HepG2 (cell line): ENCODE data around the gene SIGMAR1. TPM values are rescaled to one million over a fixed set of nuclear protein-coding genes. Genes with fewer than 3 reads are reported as not detected.

Experiments used
- ARID4A ChIP-seq: sonication (generic); formaldehyde crosslinking; IDR thresholded peaks from 2 replicates; pipeline ENCODE4 v1.5.0; 2020; ENCODE audit warnings: mild to moderate bottlenecking, missing genetic modification reagents, borderline replicate concordance
- ATF7-NPFF ChIP-seq: sonication (generic); formaldehyde crosslinking; IDR thresholded peaks from 2 replicates; pipeline ENCODE4 v1.8.1; 2023; ENCODE audit warnings: mild to moderate bottlenecking, low read depth, missing genetic modification reagents, moderate library complexity
- E2F5 ChIP-seq: sonication (generic); formaldehyde crosslinking; conservative IDR thresholded peaks from 2 replicates; pipeline ENCODE4 v1.4.0; 2020; ENCODE audit warnings: missing genetic modification reagents
- HMGXB4 ChIP-seq, 2 experiments: sonication (generic) in 1 of 2; formaldehyde crosslinking in 1 of 2; IDR thresholded peaks; 2 replicates each; pipeline versions ENCODE4 v1.4.0 to v1.6.1; 2018 to 2020; ENCODE audit warnings: missing genetic modification reagents in 2 of 2, borderline replicate concordance in 1 of 2, low read depth in 1 of 2, mild to moderate bottlenecking in 1 of 2, missing biosample characterization in 1 of 2
- JARID2 ChIP-seq: sonication (generic); formaldehyde crosslinking; IDR thresholded peaks from 2 replicates; pipeline ENCODE4 v1.8.1; 2023; ENCODE audit warnings: missing genetic modification reagents, inconsistent platforms; ENCODE audit not compliant: insufficient replicate concordance
- MTA1 ChIP-seq: sonication (generic); formaldehyde crosslinking; IDR thresholded peaks from 2 replicates; pipeline ENCODE4 v1.4.0; 2020; ENCODE audit warnings: missing genetic modification reagents, mild to moderate bottlenecking, borderline replicate concordance
- SKI ChIP-seq: fragments of 450-650 bp; IDR thresholded peaks from one replicate; pipeline ENCODE4 v1.6.1; 2018; ENCODE audit warnings: mild to moderate bottlenecking; ENCODE audit not compliant: partially characterized antibody
- SMARCE1 ChIP-seq: fragments of 450-650 bp; IDR thresholded peaks from 2 replicates; pipeline ENCODE4 v1.6.1; 2017; ENCODE audit warnings: borderline replicate concordance
- TEAD3 ChIP-seq: optimal IDR thresholded peaks from 2 replicates; pipeline ENCODE3; 2016; ENCODE audit warnings: borderline replicate concordance
- ZBTB10 ChIP-seq: sonication (generic); formaldehyde crosslinking; IDR thresholded peaks from 2 replicates; pipeline ENCODE4 v1.4.0; 2020; ENCODE audit warnings: missing genetic modification reagents, borderline replicate concordance
- ZFP41 ChIP-seq: sonication (generic); formaldehyde crosslinking; IDR thresholded peaks from 2 replicates; pipeline ENCODE4 v1.4.0; 2020; ENCODE audit warnings: mild to moderate bottlenecking, missing genetic modification reagents, borderline replicate concordance
- ZNF275 ChIP-seq: sonication (generic); formaldehyde crosslinking; IDR thresholded peaks from 2 replicates; pipeline ENCODE4 v1.8.0; 2022; ENCODE audit warnings: missing genetic modification reagents, mild to moderate bottlenecking, inconsistent platforms, borderline replicate concordance
- ZNF530 ChIP-seq: sonication (generic); formaldehyde crosslinking; IDR thresholded peaks from 2 replicates; pipeline ENCODE4 v1.5.0; 2020; ENCODE audit warnings: low read depth, mild to moderate bottlenecking, missing genetic modification reagents
- ZNF550 ChIP-seq: sonication (generic); formaldehyde crosslinking; IDR thresholded peaks from 2 replicates; pipeline ENCODE4 v1.4.0; 2020; ENCODE audit warnings: mild to moderate bottlenecking, missing genetic modification reagents, borderline replicate concordance
- ZNF7 ChIP-seq: IDR thresholded peaks from 2 replicates; pipeline ENCODE4 v1.6.1; 2016; ENCODE audit warnings: missing biosample characterization, missing genetic modification reagents
- ZNF766 ChIP-seq: sonication (generic); formaldehyde crosslinking; IDR thresholded peaks from 2 replicates; pipeline ENCODE4 v1.5.0; 2020; ENCODE audit warnings: missing genetic modification reagents, borderline replicate concordance
- ZNF777 ChIP-seq: sonication (generic); formaldehyde crosslinking; IDR thresholded peaks from 2 replicates; pipeline ENCODE4 v1.4.0; 2020; ENCODE audit warnings: missing genetic modification reagents
- polyA plus RNA-seq, 8 experiments: library from polyadenylated mRNA; depleted of rRNA in 3 of 8; stranded (reverse) in 7 of 8; unstranded in 1 of 8; fragments of >200 nt; fragmentation: Illumina TruSeq in 4 of 8; extraction: Trizol in 4 of 8; gene quantifications; 2 replicates each; pipeline versions ENCODE4 v1.2.1 to v1.2.3, GENCODE V29; 2011 to 2016; ENCODE audit warnings: low read depth in 4 of 8, missing spikeins in 1 of 8, mixed read lengths in 1 of 8; ENCODE audit not compliant: insufficient read depth in 1 of 8
- total RNA-seq, 5 experiments: library from RNA; depleted of rRNA; stranded (reverse); fragments of >200 nt; fragmentation: Illumina TruSeq; extraction: Trizol; gene quantifications; 2 replicates each; pipeline ENCODE4 v1.2.3, GENCODE V29; 2016; ENCODE audit warnings: low read depth in 1 of 5

The SIGMAR1 gene
- total and polyA plus RNA-seq, 2 of the 13 experiments (the other 11 are each of a cell fraction or from before 2014, with no cell fraction given): 38.9 to 60.8 TPM

- TF ChIP-seq ZFP41 (CRISPR knock-in tag) (no peak), E2F5 (CRISPR knock-in tag) (no peak), JARID2 (CRISPR knock-in tag) (no peak), TEAD3 (peak; percentile 44), ARID4A (CRISPR knock-in tag) (peak; percentile 18; the same call in 1 of the 2 replicates), ZBTB10 (CRISPR knock-in tag) (no peak), ZNF777 (no peak), ZNF550 (CRISPR knock-in tag) (no peak), SKI (no peak), ZNF766 (no peak), SMARCE1 (no peak), ZNF530 (no peak), ZNF7 (no peak), MTA1 (CRISPR knock-in tag) (no peak), ZNF275 (CRISPR knock-in tag) (no peak), ATF7-NPFF (CRISPR knock-in tag) (no peak), HMGXB4 (CRISPR knock-in tag; IDR thresholded peaks at IDR 0.05; ENCODE audit: borderline replicate concordance in 1 of 2, low read depth in 1 of 2) (no peak)
- TF ChIP-seq, all 625 proteins: peak for 16
Observed at GRCh38 chr9:34630402-34631154, 7.0 kb downstream of the SIGMAR1 start (continued).
